GM12878 (cell line): Measurements from ENCODE around the gene RRBP1. TPM values are rescaled to one million over a fixed set of nuclear protein-coding genes. Genes with fewer than 3 reads are reported as not detected.

ENCODE experiments used
- ATAC-seq: fragments of 200-7000 bp; cut with Tn5 transposase; 3 replicates; pipeline ENCODE4 v1.9.1; 2020; ENCODE audit warnings: mild to moderate bottlenecking, moderate library complexity
- BruUV-seq: library from RNA; stranded (reverse); fragments of 400-500 nt; replicated peaks from 2 replicates; lab custom pipeline; 2021; lab: Mats Ljungman, UMichigan
- CTCF ChIA-PET: fragments of 300-600 bp; sonication (Branson Sonifier 250); formaldehyde crosslinking; extraction: SDS; loops from one replicate; lab custom pipeline; 2021; ENCODE audit warnings: inconsistent platforms; lab: Yijun Ruan, JAX
- POLR2A ChIA-PET: fragments of 350-600 bp; formaldehyde crosslinking; extraction: SDS; loops from one replicate; lab custom pipeline; 2021; ENCODE audit warnings: inconsistent platforms; lab: Charles Lee
- RAD21 ChIA-PET: fragments of 300-600 bp; sonication (Branson Sonifier 250); formaldehyde crosslinking; loops from one replicate; lab custom pipeline; 2023; ENCODE audit warnings: antibody characterized with exemption; ENCODE audit not compliant: unreplicated experiment; lab: Charles Lee
- SMC1A ChIA-PET: fragments of 300-600 bp; sonication (Branson Sonifier 250); formaldehyde crosslinking; loops from one replicate; lab custom pipeline; 2023; ENCODE audit not compliant: unreplicated experiment, uncharacterized antibody; lab: Charles Lee
- DNase-seq: peaks from one replicate; pipeline ENCODE4 v3.0.0-alpha.2; 2011; ENCODE audit warnings: low read depth, low spot score
- FAIRE-seq: peaks from 3 replicates; lab custom pipeline; 2011; peaks lifted over from hg19 to GRCh38; lab: Jason Lieb, UNC
- H2AFZ ChIP-seq: 2 replicates; pipeline ENCODE4 v1.6.0; 2011; ENCODE audit warnings: low read depth, low read length, control low read depth; ENCODE audit not compliant: control insufficient read depth
- H3K27ac ChIP-seq: 2 replicates; pipeline ENCODE4 v1.5.1; 2011; ENCODE audit warnings: control low read depth; ENCODE audit not compliant: control insufficient read depth, insufficient read depth
- H3K27me3 ChIP-seq, 2 experiments: replicated peaks in 1 of 2; 2 replicates each; pipeline versions ENCODE4 v1.6.0 to v1.6.1; 2011; ENCODE audit warnings: low read length in 1 of 2; ENCODE audit not compliant: control insufficient read depth in 2 of 2, insufficient read depth in 2 of 2
- H3K36me3 ChIP-seq, 2 experiments: 2 replicates each; pipeline ENCODE4 v1.5.1; 2011; ENCODE audit warnings: low read length in 1 of 2; ENCODE audit not compliant: control insufficient read depth in 2 of 2, insufficient read depth in 2 of 2
- H3K4me1 ChIP-seq: 2 replicates; pipeline ENCODE4 v1.6.1; 2011; ENCODE audit warnings: mild to moderate bottlenecking, low read length, moderate library complexity, mixed read lengths; ENCODE audit not compliant: control insufficient read depth, insufficient read depth
- H3K4me2 ChIP-seq: 2 replicates; pipeline ENCODE4 v1.6.0; 2011; ENCODE audit warnings: control low read depth; ENCODE audit not compliant: control insufficient read depth, insufficient read depth
- H3K4me3 ChIP-seq: fragments of 200-600 bp; sonication (generic); 2 replicates; pipeline ENCODE4 v1.5.1; 2016
- H3K79me2 ChIP-seq: 2 replicates; pipeline ENCODE4 v1.6.0; 2011; ENCODE audit warnings: low read length; ENCODE audit not compliant: control insufficient read depth, insufficient read depth
- H3K9ac ChIP-seq: 2 replicates; pipeline ENCODE4 v1.8.0; 2011; ENCODE audit warnings: low read length, control low read depth, mixed read lengths; ENCODE audit not compliant: control insufficient read depth, insufficient read depth
- H3K9me3 ChIP-seq: replicated peaks from 3 replicates; pipeline ENCODE4 v1.5.1; 2011; ENCODE audit warnings: mild to moderate bottlenecking, low read length; ENCODE audit not compliant: control insufficient read depth, insufficient read depth
- H4K20me1 ChIP-seq: 2 replicates; pipeline ENCODE4 v1.6.0; 2011; ENCODE audit not compliant: control insufficient read depth, insufficient read depth
- ASH2L ChIP-seq: fragments of 300-600, 200-600 bp; sonication (generic); IDR thresholded peaks from 2 replicates; pipeline ENCODE4 v1.6.1; 2017; ENCODE audit warnings: low read depth, mild to moderate bottlenecking, borderline replicate concordance
- BHLHE40 ChIP-seq, 2 experiments: fragments of 450-650 bp in 1 of 2; IDR thresholded peaks; 2 replicates each; pipeline ENCODE4 v1.6.1; 2011 to 2017; ENCODE audit warnings: low read depth in 2 of 2, borderline replicate concordance in 1 of 2, improper control_type of control experiment in 1 of 2, low read length in 1 of 2, mild to moderate bottlenecking in 1 of 2
- CREB1 ChIP-seq: IDR thresholded peaks from 2 replicates; pipeline ENCODE4 v1.6.1; 2012; ENCODE audit warnings: low read depth, mild to moderate bottlenecking, inconsistent platforms
- EGR1 ChIP-seq, 2 experiments: IDR thresholded peaks; 1 replicate in 1 of 2; 2 replicates in 1 of 2; pipeline ENCODE4 v1.6.1; 2011 to 2012; ENCODE audit warnings: low read depth in 2 of 2, low read length in 2 of 2, borderline replicate concordance in 1 of 2, mild to moderate bottlenecking in 1 of 2, moderate library complexity in 1 of 2
- EZH2 ChIP-seq: IDR thresholded peaks from 2 replicates; pipeline ENCODE4 v1.6.1; 2012; ENCODE audit warnings: low read depth, mild to moderate bottlenecking, control low read depth, inconsistent platforms, low read length, borderline replicate concordance; ENCODE audit not compliant: control insufficient read depth
- NFYA ChIP-seq: IDR thresholded peaks from 2 replicates; pipeline ENCODE4 v1.6.1; 2011; ENCODE audit warnings: low read depth, mild to moderate bottlenecking, low read length, improper control_type of control experiment, borderline replicate concordance
- NR2C1 ChIP-seq: fragments of 450-650 bp; IDR thresholded peaks from 2 replicates; pipeline ENCODE4 v1.6.1; 2017; ENCODE audit warnings: antibody characterized with exemption, mild to moderate bottlenecking, moderate library complexity
- RB1 ChIP-seq: fragments of 450-650 bp; formaldehyde crosslinking; IDR thresholded peaks from 2 replicates; pipeline ENCODE4 v1.6.1; 2017; ENCODE audit warnings: mild to moderate bottlenecking, borderline replicate concordance
- SIN3A ChIP-seq: IDR thresholded peaks from 2 replicates; pipeline ENCODE4 v1.6.1; 2012; ENCODE audit warnings: low read depth, low read length, improper control_type of control experiment
- TBL1XR1 ChIP-seq: IDR thresholded peaks from 2 replicates; pipeline ENCODE4 v1.6.1; 2012; ENCODE audit warnings: low read depth, low read length, improper control_type of control experiment
- ZNF384 ChIP-seq: IDR thresholded peaks from 2 replicates; pipeline ENCODE4 v1.6.1; 2012; ENCODE audit warnings: low read depth, mild to moderate bottlenecking, low read length, improper control_type of control experiment, borderline replicate concordance
- ZNF687 ChIP-seq: fragments of 450-650 bp; IDR thresholded peaks from 2 replicates; pipeline ENCODE4 v1.6.1; 2017; ENCODE audit warnings: mild to moderate bottlenecking, moderate library complexity
- WGBS: methylation state at CpG from one replicate; pipeline ENCODE4 v1.1.6; 2016; ENCODE audit warnings: low lambda C conversion rate; ENCODE audit not compliant: insufficient replicate concordance, insufficient coverage; ENCODE audit errors: missing lambda C conversion rate; 5-methylcytosine and 5-hydroxymethylcytosine counted together
- in situ Hi-C: fragments of 300-500 bp; cut with MboI; formaldehyde crosslinking; loops from 9 replicates; pipeline ENCODE4 v1.14.3; 2018; ENCODE audit warnings: mixed read lengths
- intact Hi-C: fragments of 100-400 bp; cut with micrococcal nuclease; formaldehyde crosslinking; loops from one replicate; pipeline ENCODE4 v1.14.2; 2022; ENCODE audit not compliant: unreplicated experiment
- polyA plus RNA-seq, 11 experiments: library from polyadenylated mRNA; depleted of rRNA in 4 of 11; unstranded in 6 of 11; stranded (reverse) in 5 of 11; fragments of >200 nt; fragmentation: Nextera tagmentation in 4 of 11; fragmentation: Illumina TruSeq in 1 of 11; extraction: Ambion mirVana in 4 of 11; extraction: Trizol in 1 of 11; gene quantifications; 1 replicate in 1 of 11; 2 replicates in 10 of 11; pipeline versions ENCODE4 v1.2.1 to v1.2.3, GENCODE V29; 2011 to 2016; ENCODE audit warnings: inconsistent platforms in 2 of 11, missing spikeins in 2 of 11, low read depth in 1 of 11
- total RNA-seq, 4 experiments: library from RNA; depleted of rRNA in 3 of 4; stranded (reverse); fragments of >200 nt in 3 of 4; fragmentation: Illumina TruSeq in 1 of 4; extraction: Trizol in 1 of 4; gene quantifications; 2 replicates each; pipeline versions ENCODE4 v1.2.1 to v1.2.3, GENCODE V29; 2013 to 2021

The RRBP1 gene
- total and polyA plus RNA-seq, 10 of the 15 experiments (the other 5 are each of a cell fraction or from before 2014, with no cell fraction given), result 1.2 to 57.4 (median 24.6) TPM

- ChIA-PET CTCF (interaction anchor here (0.6 to 3.0 kb wide), 7 partner anchors 12 to 260 kb away, joined by 3 to 19 read pairs (median 4); no protein-coding TSS in a partner anchor), SMC1A (interaction anchor here (0.9 to 1.5 kb wide), 4 partner anchors 13 to 225 kb away, joined by 3 to 4 read pairs (median 4); partner anchors contain the start of gene DSTN)
- no peak overlapping the region for H3K4me3 ChIP-seq
- no peak for ATAC-seq
- H3K79me2 ChIP-seq, result peaks cover 35% of the 10 kb centered on the region
- no peak for TF ChIP-seq CREB1
- TF ChIP-seq, all 136 proteins: peak for 0
- no peak for DNase-seq
- no peaks in the 10 kb centered on the region; the same call in 1 of the 2 replicates for H4K20me1 ChIP-seq
- FAIRE-seq, result no peak
- H3K9ac ChIP-seq, result no peak overlapping the region
- no peak overlapping the region for H3K27ac ChIP-seq
- BruUV-seq, result no TSS peak
- no peak overlapping the region for H3K4me2 ChIP-seq
- H3K9me3 ChIP-seq, result no peaks in the 10 kb centered on the region
- 100% methylated on average over 3 of the region's 3 CpGs for WGBS
- in situ Hi-C loops (loop anchor here (5.0 kb wide), 1 partner anchor 223 kb away; no protein-coding TSS in a partner anchor), intact Hi-C loops (no loop called here)
- no peak overlapping the region for H2AFZ ChIP-seq
- H3K4me1 ChIP-seq, result peaks cover 8% of the 10 kb centered on the region
- no peaks in the 10 kb centered on the region; a peak in 3 of 4 replicates for H3K36me3 ChIP-seq
- POLR2A ChIA-PET, result interaction anchor here (0.5 kb wide), 1 partner anchor 339 kb away, joined by 7 read pairs; no protein-coding TSS in a partner anchor
- RAD21 ChIA-PET, result interaction anchor here (0.5 to 2.3 kb wide), 2 partner anchors 260 to 312 kb away, joined by 4 to 5 read pairs; no protein-coding TSS in a partner anchor
- H3K27me3 ChIP-seq, result no peaks in the 10 kb centered on the region
Observed at GRCh38 chr20:17678886-17679285, 3.2 kb downstream of the RRBP1 start.

GRCh38 chr20:17678295-17678694, 3.7 kb downstream of the RRBP1 start:
- no peak for ATAC-seq
- no peak overlapping the region for H3K9ac ChIP-seq
- WGBS, result 66% methylated on average over 2 of the region's 2 CpGs
- intact Hi-C loops (no loop called here), in situ Hi-C loops (loop anchor here (5.0 kb wide), 1 partner anchor 224 kb away; no protein-coding TSS in a partner anchor)
- no peak for FAIRE-seq
- no peaks in the 10 kb centered on the region for H3K27me3 ChIP-seq
- no peak overlapping the region for H3K4me3 ChIP-seq
- H3K4me2 ChIP-seq, result no peak overlapping the region
- ChIA-PET CTCF (interaction anchor here (1.0 to 3.0 kb wide), 4 partner anchors 12 to 261 kb away, joined by 3 to 19 read pairs (median 12); no protein-coding TSS in a partner anchor), SMC1A (interaction anchor here (0.9 to 1.5 kb wide), 4 partner anchors 12 to 226 kb away, joined by 3 to 4 read pairs (median 4); partner anchors contain the start of gene DSTN), POLR2A (interaction anchor here (0.5 kb wide), 1 partner anchor 339 kb away, joined by 7 read pairs; no protein-coding TSS in a partner anchor), RAD21 (no interaction called here)
- H3K9me3 ChIP-seq, result no peaks in the 10 kb centered on the region
- no peaks in the 10 kb centered on the region; a peak in 3 of 4 replicates for H3K36me3 ChIP-seq
- peaks cover 8% of the 10 kb centered on the region for H3K4me1 ChIP-seq
- no peak overlapping the region for H2AFZ ChIP-seq
- BruUV-seq, result no TSS peak
- no peaks in the 10 kb centered on the region; the same call in 1 of the 2 replicates for H4K20me1 ChIP-seq
- H3K79me2 ChIP-seq, result peaks cover 35% of the 10 kb centered on the region
- no peak for DNase-seq
- no peak overlapping the region for H3K27ac ChIP-seq
- TF ChIP-seq NFYA (no peak), TBL1XR1 (no peak), BHLHE40 (IDR thresholded peaks at IDR 0.05; ENCODE audit: borderline replicate concordance in 1 of 2, low read depth in 2 of 2, low read length in 1 of 2) (no peak), SIN3A (no peak), NR2C1 (no peak), ZNF687 (no peak), ASH2L (no peak), ZNF384 (no peak), RB1 (no peak), EGR1 (IDR thresholded peaks at IDR 0.05; ENCODE audit: borderline replicate concordance in 1 of 2, low read depth in 2 of 2, low read length in 2 of 2) (no peak), EZH2 (no peak)
